HG02870 (cell line): ENCODE data around the gene TEX38.
"Not testable (repeated sequence)": the region's sequence is repeated elsewhere in the genome, so short reads cannot be mapped to it uniquely, and the experiment has no call there.

ENCODE experiments used
- ATAC-seq: cut with Tn5 transposase; IDR thresholded peaks from one replicate; pipeline ENCODE4 v1.9.1; 2021; ENCODE audit warnings: mild to moderate bottlenecking, moderate library complexity; ENCODE audit not compliant: unreplicated experiment

TEX38 gene

DNA sequence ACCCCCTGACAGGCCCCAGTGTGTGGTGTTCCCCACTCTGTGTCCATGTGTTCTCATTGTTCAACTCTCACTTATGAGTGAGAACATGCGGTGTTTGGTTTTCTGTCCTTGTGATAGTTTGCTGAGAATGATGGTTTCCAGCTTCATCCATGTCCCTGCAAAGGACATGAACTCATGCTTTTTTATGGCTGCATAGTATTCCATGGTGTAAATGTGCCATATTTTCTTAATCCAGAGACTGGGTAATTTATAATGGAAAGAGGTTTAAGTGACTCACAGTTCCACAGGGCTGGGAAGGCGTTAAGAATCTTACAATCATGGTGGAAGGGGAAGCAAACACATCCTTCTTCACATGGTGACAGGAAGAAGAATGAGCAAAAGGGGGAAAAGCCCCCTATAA, 17.0 kb upstream of the TEX38 start:
- not testable (repeated sequence) for ATAC-seq

DNA sequence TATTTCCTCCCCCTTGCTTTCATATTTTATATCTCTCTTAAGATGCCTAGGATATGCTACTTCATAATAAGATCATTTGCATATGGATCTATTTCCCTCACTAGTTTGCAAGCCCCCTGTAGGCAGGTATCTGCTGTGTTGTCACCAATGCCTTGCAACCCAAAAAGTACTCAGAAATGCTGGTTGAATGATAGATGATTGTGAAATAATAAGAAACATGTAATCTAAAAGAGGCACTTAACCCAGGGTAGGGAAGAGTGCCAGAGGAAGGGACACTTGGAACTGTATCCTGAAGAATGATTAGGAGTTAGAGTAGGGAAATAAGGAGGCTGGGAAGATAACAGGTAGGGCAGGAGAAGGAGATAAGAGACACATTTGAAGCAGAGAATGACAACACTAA, 15.8 kb upstream of the TEX38 start:
- no peak for ATAC-seq

DNA sequence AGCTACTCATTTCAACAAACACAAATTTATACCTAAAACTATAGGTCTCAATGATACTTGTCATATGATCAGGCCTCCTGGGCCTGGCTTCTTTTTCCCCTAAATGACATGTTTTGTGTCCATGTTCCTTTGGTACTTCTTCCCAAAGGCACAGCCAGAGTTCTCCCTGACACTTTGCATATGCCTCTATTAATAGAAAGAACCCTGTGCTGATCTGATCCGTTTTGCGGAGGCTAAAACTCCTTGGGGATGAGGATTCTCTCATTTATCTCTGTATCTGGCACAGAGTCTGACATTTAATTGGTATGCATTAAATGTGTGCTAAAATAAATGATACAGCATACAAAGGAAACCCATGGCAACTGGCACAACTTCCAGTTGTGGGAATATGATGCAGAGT, 15.0 kb upstream of the TEX38 start:
- no peak for ATAC-seq

DNA sequence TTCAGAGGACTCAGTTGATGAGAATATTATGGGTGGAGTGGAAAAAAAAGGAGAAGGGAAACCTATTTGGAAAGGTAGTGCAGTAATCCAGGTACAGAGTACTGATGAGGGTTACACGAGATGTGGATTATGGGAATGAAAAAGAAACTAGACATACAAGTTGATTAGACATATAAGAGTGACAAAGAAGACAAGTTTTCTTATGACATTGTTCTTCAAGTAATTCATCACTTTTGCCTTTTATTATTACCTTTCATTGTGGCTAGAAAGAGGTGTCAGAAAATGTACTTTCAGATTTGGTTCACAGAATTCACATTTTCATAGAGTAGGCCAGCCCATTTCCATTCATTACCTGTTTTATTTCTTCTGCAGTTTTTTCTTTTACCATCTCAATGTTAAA, 13.9 kb upstream of the TEX38 start:
- ATAC-seq = no peak

DNA sequence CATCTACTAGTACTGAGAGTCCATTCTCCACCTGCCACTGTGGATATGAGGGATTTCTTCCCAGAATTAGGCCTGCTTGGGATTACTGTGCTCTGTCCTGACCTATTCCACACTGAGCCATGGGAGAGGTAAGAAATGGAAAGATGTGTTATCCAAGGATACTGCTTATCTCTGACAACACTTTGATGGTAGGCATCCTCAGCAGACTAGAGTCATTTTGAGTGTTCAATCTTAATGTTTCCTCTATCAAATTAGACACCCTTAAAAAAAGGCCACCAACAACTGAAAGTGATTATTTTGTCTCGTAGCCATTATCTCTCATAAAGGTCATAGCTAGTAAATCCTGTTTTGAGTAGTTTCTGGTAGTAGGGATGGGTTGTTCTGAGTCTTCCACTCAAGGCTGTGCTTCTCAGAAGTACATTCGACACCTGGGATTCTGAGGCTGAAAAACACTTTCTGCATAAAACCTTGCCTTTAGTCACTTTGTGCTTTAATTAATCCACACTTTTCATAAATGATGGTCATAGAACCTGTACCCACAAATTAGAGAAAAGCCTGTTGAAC, 12.3 kb upstream of the TEX38 start:
- no peak for ATAC-seq

DNA sequence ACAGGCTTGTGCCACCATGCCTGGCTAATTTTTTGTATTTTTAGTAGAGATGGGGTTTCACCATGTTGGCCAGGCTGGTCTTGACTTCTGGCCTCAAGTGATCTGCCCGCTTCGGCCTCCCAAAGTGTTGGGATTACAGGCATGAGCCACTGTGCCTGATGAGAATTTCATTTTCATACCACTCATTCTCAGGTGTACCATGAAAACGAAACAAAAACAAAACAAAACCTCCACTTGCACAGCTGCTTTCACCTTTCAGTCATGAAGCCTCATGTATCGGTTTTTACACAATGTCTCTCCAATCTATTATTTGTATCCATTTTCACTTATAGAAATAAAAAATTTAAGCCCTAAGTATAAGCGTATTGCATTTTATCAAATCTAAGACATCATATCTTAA, 11.5 kb upstream of the TEX38 start:
- ATAC-seq = peak; percentile 81

DNA sequence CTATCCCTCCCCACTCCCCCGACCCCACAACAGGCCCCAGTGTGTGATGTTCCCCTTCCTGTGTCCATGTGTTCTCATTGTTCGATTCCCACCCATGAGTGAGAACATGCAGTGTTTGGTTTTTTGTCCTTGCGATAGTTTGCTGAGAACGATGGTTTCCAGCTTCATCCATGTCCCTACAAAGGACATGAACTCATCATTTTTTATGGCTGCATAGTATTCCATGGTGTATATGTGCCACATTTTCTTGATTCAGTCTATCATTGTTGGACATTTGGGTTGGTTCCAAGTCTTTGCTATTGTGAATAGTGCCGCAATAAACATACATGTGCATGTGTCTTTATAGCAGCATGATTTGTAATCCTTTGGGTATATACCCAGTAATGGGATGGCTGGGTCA, 8.7 kb upstream of the TEX38 start:
- ATAC-seq = not testable (repeated sequence)

DNA sequence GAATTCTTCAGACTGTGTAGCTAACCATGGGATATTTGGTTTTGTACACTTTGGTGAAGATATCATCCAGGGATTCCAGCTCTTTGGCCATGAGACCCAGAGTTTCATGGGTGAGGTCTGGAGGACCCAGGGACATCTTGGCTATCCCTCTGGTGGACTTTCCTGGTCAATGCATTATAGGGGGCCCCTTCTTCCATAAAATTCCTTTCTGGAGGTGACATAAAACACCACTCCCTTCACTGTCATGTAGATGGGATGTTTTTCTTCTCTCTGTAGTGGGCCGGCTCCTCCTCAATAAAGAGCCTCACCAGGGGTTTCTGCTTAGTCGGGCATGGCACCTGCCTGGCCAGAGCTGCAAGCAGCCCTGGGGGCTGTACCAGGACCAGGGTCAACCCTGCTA, 5.7 kb upstream of the TEX38 start:
- no peak for ATAC-seq

DNA sequence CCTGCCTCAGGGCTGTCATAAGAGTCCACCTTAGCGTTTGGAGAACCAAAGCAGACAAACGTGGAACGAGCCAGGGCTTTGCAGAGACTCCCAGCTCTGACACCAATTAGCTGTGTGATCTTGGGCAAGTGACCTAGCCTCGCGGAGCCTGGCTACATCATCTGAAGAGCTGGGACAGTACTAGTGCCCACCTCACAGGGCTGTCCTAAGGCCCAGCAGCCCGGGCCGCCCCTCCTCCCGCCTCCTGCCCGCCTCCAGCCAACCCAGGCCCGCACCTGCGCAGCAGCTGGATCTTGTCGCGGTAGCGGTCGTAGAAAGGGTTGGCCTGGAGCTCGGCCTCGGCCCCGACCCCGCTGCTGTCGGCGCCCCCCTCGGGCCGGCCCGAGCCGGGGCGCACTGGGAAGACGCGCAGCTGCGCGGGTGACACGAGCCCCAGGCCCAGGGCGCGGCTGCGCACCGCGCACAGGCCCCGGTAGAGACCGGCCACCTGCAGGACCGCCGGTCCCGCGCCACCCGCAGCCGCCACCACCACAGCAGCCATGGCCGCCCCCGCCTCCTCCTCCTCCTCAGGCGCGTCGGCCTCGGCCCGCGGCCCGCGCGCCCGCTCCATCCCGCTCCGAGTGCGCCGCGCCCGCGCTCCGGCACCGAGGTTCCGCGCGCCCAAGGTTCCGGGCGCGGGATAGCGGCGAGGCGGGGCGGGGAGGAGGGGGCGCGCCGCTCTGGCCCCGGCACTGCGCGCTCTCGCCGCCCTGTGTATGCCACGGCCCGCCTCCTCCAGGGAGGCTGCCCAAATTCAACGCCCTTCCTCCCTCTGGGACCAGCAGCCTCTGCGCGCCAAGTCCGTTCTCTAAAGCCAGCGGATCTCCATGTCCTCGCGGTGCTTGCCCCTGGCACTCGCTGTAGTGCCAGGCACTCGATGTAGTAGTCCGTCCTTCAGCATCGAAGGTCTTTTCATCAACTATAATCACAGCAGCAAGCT, 3.6 kb upstream of the TEX38 start, which contains the start of gene ATPAF1:
TSS of gene ATPAF1 (minus strand) at position 583 of the 979 bp plus-strand sequence. CDS start at position 541, 42 bp downstream.
- ATAC-seq = peak; percentile 80

DNA sequence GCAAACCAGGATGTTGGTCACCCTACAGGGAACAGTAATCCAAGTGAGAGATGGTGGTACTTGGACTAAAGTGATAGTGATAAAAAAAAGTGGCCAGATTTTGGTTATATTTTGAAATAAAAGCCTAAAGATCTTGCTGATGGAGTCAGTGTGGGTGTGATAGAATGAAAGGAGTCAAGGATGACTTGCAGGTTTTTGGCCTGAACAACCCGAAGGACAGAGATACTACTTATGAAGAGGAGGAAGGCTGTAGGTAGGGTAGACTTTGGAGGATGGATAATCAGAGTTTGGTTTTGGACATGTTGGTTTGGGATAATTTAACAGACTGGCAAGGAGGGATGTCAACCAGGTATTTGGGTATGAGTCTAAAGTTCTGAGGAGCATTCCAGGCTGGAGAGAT, 1.5 kb upstream of the TEX38 start:
- no peak for ATAC-seq

DNA sequence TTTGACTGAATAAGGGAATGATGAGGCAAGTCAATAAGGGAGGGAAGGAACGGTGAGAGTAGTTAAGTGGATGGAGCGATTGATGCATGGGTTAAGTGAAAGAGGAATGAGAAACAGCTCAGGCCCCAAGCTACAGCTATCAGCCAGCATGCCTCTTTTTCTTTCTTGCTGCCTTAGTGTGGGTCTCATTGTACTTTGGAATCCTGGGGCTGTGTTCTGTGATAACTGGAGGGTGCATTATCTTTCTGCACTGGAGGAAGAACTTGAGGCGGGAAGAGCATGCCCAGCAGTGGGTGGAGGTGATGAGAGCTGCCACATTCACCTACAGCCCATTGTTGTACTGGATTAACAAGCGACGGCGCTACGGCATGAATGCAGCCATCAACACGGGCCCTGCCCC, 1.0 kb downstream of the TEX38 start:
- no peak for ATAC-seq

DNA sequence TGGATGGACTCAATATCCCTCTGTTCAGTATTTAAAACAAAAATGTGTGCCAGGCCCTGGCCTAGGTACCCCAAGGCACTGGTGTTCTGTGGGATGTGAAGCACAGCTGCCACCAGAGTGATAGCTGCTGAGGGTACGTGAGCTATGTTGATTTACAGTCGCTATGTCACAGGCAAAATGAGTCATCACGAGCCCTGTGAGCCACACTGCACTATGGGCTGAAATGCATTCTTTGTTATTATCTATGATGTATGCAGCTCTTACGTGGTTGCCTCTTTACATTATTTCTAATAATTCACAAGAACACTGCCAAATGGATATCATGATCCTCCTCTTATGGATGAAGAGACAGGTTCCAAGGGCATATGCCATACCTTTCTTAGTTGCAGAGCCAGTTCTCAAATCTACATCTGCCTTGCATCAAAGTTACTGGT, 2.1 kb downstream of the TEX38 start:
- ATAC-seq = no peak

DNA sequence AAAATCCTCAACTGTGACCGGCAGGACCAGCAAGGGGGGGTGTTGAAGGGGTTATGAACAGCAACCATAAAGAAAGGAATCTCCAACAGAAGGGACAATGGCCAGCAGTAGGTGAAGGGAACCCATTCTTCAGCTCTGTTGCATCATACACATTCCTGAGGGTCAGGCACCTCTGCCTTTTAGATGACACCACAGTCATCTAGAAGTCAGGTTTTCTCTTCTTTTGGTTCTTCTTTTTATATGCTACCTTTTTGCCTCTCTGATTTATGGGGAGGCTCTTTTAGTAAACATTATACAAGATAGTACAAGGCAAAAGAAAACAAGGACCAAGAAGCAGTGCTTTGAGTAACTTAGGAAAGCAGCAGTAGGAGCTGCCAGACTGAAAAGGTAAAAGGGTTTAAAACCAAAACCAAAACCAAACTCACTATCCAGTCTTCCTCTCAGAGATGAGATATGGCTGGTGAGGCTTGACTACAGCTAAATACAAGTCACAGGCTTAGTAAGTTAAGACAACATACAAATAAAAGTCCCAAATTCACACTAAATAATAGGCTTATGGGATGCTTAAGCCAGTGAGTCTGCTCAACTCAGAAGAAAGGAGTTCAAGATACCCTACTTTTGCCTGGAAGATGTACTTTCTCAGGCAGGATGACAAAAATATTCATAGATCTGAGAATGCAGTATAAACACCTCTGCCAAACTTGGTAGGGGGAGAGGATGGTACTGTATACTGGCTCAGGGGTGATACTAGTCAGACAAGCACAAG, 4.1 kb downstream of the TEX38 start:
- ATAC-seq = peak; percentile 62

DNA sequence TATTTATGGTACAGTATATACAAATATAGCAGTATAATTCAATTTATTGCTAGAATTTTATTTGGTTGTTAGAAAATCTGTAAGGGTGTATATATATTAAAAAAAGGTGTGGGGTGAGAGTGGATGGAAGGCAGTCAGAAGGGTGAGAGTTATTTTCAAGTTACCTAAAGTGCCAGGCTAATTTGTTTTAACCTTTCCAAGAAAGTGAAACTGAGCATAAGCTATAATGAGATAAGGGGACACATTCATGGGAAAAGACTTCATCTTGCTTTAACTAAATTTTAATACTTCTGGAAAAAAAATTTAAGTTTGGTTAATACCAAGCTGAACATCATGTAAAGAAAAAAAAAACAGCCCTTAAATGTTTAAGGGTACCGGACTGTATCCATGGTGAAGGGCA, 4.9 kb downstream of the TEX38 start:
- ATAC-seq = no peak

DNA sequence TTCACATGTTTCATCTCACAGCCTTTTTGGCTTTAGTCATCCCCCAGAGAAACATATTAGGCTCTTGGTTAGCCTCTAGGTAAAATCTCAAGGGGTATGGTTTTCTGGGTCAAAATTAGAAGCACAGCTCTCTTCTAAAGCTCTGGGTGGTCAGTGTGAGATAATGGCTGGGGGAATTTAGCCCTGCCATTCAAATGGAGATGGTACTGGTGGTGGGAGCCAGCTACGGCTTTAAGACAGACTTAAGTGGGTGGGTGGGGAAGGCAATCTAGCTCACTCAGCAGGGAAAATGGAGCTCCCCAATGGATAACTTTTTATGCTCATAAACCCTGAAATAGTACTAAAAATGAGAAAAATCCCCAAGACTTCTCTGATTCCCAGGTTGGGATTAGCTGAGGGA, 5.7 kb downstream of the TEX38 start:
- ATAC-seq = no peak

DNA sequence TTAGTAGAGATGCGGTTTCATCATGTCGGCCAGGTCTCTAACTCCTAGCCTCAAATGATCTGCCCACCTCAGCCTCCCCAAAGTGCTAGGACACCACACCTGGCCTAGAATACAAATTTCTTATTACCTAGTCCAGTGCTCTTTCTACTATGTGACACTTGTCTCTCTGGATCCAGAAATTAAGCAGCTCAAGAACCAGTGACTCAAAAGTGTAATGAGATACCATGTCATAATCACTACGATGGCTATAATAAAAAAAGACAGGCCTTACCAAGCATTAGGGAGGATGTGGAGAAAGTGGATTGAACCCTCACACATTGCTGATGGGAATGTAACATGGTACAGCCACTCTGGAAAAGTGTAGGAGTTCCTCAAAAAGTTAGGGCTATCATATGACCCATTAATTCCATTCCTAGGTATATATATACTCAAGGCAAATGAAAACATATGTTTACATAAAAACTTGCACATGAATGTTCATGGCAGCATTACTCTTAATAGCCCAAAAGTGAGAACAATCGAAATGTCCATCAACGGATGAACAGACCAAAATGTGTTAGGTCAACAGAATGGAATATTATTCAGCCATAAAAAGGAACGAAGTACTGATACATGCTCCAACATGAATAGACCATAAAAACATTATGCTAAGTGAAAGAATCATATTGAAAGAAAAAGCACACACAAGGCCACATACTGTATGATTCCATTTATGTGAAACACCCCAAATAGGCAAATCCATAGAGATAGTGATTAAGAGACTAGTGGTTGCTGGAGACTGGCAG, 8.3 kb downstream of the TEX38 start:
- ATAC-seq = no peak

DNA sequence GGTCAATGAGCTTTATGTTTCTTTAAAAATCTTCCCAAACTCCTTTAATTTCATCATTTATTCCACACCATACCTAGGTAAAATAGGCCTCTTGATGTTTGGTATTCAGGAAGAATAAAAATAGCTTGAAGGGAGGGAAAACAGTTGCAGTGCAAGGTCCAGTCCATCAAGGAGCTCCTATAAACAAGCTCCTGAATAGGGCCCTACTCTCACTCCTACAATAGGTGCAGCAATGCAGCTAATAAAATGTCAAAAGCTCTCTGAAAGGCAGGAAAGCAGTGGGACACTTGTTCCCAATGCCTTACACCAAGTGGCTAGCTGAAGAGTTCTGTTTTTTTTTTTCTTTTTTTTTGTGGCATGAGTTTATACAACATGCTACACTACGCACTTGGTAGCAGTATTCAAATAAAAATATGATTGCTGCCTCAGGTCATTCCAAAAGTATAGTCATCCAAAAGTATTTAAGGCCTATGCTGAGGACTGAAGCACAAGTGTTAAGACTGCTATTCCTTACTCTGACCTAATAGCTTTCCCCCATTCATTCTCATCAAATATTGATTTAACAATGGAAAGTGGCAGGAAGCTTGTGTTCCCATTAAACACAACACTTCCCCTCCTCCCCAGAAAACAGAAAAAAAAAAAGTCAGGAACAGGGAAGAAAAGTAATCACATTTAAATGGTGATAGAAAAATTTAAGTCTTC, 9.8 kb downstream of the TEX38 start:
- no peak for ATAC-seq

DNA sequence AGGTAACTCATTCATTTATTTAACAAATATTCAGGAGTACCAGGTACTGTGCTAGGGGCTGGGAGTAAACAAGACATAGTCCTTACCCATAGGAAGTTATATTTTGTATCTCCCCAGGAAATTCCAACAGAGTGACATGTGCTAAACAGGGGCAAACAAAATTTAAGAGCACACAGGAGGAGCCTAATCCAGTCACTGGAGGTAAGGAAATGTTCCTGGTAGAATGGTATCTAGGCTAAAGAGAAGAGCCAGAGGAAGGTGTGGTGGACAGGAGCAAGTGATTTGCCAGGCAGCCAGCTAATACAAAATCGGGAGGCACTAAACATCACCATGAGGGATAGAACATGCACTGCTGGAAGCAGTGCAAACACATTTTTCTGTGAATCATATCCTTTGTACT, 10.4 kb downstream of the TEX38 start:
- no peak for ATAC-seq

DNA sequence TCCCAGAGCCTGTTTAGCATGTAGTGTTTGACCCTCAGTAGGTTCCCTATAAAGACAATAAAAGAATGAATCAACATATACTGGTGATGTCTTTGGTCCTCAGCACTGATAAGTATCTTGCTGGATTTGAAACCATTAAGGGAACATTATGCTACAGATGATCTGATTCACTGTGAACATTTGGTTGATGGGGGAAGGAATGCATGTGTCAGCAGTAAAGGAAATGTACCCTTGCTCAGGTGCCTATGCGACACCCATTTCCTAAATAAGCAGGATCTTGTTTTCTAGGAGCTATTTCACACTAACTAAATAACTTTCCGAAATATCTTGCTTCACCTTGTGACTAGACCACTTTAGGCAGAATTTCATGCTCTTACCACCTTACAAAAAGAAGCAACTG, 13.0 kb downstream of the TEX38 start:
- ATAC-seq = no peak

DNA sequence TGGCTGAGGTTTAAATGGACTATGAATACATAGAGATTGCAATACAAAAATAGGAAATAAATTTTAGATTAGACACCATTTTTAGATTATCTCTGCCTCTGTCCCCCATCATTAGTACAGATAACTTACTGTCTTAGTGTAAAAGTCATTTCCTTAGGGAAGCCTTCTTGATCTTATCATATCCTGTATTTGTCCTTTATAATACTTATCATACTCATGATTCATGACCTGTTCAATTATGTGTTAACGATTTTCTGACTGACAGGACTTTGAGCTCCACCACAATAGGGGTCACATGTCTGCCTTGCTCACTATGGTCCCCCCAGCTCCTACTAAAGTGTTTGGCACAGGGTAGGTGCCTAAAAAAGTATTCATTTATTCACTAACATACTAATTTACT, 14.6 kb downstream of the TEX38 start:
- ATAC-seq = no peak
